GM18519 (cell line): ENCODE measurements around the gene ANKMY1.
"Not testable (repeated sequence)": the region's sequence is repeated elsewhere in the genome, so short reads cannot be mapped to it uniquely, and the experiment has no call there.

Experiments
- ATAC-seq: cut with Tn5 transposase; IDR thresholded peaks from one replicate; pipeline ENCODE4 v1.9.1; 2021; ENCODE audit warnings: mild to moderate bottlenecking, moderate library complexity; ENCODE audit not compliant: unreplicated experiment, low FRiP score

ANKMY1 gene

DNA sequence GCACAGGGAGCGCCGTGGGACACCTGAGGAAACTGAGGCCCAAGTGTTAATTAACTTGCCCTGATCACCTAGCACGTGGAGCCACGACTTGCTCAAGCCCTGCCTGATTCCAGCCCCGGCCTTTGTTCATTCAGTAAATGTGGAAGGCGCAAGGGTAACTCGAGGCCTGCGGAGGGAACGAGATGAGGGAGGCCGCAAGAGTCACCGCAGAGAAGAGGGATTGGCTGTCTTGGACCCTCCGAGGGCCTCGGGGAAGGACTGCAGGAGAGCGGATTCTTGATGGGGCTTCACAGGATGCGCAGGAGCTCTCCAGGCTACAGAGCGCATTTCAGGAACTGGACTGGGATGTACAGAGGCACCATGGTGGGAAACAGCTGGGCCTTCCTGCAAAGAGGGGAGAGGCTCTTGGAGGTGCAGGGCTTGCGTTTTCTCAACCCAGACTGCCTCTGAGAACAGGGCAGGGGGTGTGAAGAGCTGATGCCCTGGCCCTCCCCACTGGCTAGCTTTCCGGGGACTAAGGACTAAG lies 511 bp upstream of the ANKMY1 start:
- ATAC-seq: no peak

DNA sequence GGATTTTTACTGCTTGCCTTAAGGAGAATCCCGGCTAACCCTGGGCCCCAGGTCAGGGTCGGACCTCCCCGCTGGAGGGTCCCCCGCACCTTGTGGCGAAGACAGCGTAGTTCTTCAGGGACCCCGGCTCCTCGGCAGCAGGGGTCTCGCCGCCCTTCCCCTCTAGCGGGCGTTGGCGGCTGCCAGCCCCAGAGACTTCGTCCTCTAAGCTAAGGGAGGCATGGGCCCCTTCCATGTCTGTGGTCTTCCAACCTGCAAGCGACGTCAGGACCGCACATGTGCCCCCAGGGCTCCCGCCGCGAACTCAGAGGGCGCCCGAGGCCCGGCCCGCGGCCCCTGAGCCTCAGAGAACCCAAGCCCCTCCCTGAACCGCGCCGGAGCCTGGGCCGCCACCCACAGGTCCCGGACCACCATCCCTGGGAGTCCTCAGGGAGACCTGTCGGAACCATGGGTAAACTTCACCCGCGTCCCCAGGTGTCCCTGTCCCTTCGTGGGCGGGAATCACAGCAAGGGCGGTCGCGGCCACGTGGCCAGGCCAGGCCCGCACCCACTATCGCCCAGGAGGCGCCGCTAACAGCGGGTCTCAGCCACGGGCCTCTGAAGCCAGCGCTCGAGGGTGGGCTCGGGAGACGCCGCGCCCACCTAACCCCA lies 562 bp downstream of the ANKMY1 start:
- no peak for ATAC-seq

DNA sequence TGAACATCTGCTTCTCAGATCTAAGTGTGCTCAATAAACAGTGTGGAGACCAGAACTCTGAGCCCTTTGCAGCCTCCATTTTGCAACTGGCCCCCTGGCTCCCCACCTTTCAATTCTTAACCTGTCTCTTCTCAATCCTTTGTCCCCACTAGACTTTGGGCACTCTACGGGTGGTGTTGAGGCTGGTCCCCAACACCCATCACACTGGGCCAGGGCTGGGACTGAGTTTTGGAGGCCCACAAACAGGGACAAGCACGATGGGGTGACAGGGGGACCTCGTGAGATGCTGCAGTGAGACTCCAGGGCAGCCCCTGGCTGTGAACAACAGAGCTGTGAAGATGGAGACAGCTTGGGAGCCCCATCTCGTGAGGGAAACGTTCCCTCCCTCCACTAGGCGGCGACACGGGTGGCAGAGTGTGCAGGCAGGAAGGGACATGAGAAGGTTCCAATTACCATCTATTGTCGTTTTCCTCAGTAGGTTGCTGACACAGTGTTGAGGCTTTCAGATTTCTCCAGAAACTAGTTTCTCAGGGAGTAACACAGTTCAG lies 1.2 kb downstream of the ANKMY1 start:
- ATAC-seq: no peak

DNA sequence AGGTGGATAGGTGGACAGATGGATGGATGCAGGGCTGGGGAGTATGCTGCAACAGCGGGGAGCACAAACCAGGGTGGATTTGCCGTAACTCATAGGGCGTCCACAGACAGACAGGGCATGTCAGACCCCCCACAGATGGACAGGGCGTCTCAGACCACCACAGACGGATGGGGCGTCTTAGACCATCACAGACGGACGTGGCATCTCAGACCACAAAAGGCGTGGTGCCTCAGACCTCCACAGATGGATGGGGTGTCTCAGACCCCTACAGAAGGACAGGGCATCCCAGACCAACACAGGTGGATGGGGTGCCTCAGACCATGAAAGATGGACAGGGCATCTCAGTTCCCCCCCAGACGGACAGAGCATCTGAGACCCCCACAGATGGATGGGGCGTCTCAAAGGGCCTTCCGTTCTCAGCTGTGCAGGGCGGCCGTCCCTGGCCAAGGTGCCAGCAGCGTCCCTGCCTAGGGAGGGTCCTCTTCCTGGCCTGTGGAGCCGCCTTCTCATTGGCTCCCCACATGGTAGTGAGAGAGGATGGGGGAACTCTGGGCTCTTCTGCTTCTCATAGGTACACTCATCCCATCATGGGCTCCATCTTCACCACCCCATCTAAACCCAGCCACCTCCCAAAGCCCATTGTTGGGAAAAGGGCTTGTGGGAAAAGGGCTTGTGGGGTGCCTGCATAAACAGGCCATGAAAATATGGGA lies 2.1 kb downstream of the ANKMY1 start:
- ATAC-seq: no peak

- no peak for ATAC-seq
Observed at GRCh38 chr2:240554767-240555493, 2.9 kb downstream of the ANKMY1 start.

GRCh38 chr2:240553956-240554480 lies 3.8 kb downstream of the ANKMY1 start:
- no peak for ATAC-seq

GRCh38 chr2:240551811-240552210 lies 6.0 kb downstream of the ANKMY1 start:
- no peak for ATAC-seq

DNA sequence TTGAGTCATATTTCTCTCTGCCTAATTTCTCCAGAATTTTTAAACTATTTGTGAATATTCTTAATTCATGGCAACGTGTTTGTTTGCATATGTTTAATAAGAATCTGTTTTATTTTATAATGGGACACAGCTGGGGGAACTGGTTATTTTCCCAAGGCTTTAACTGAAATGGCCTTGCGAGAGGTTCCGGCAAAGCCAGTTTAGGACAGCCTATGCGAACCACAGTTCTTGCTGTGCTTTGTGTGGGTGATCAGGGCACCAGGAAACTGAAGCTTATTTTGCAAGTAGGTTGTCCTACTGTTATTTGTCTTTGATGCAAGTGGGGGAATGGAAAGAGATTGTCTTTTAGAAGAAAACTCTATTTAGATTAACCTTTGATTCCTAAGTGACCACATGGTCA lies 6.5 kb downstream of the ANKMY1 start:
- no peak for ATAC-seq

GRCh38 chr2:240539906-240540305 lies 17.9 kb downstream of the ANKMY1 start:
- ATAC-seq: no peak

DNA sequence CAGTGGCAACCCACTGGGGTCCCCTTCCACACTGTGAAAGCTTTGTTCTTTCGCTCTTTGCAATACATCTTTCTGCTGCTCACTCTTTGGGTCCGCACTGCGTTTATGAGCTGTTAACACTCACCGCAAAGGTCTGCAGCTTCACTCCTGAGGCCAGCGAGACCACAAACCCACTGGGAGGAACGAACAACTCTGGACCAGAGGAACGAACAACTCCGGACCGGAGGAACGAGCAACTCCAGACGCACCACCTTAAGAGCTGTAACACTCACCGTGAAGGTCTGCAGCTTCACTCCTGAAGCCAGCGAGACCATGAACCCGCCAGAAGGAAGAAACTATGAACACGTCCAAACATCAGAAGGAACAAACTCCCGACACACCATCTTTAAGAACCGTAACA lies 18.7 kb downstream of the ANKMY1 start:
- ATAC-seq: not testable (repeated sequence)

- no peak for ATAC-seq
Observed at GRCh38 chr2:240538031-240538780, 19.6 kb downstream of the ANKMY1 start.

- no peak for ATAC-seq
Observed at GRCh38 chr2:240532031-240532775, 25.6 kb downstream of the ANKMY1 start.

GRCh38 chr2:240531038-240531437 lies 26.8 kb downstream of the ANKMY1 start:
- no peak for ATAC-seq

GRCh38 chr2:240530181-240530580 lies 27.6 kb downstream of the ANKMY1 start:
- ATAC-seq: no peak

DNA sequence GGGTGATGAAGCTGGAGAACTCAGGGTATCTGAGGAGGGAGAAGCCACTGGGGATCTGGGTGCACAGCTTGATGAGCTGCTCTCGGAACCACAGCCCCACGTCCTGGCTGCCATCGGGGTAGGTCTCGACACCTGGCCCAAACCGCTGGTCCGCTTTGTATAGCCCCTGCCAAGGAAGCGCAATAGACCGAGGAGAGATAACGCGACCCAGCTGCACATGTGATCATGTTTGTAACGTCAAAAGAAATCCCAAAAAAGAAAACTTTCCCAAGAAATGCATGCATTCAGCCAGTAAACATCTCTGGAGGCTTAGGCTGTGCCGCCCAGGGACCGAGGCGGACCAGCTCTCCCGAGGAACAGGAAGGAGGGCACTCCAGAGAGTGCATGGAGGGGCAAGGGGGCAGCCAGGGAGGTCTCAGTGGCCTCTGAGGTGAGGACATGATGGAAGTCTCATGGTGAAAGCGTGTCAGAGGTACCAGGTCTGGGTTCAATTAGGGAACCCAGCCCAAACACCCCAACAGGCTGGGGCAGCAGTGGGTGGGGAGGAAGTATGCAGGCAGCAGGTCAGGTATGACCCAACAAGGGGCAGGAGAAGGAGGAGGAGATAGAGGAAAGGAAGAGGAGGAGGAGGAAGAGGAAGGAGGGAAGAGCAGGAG lies 28.3 kb downstream of the ANKMY1 start:
- no peak for ATAC-seq

- no peak for ATAC-seq
Observed at GRCh38 chr2:240528406-240529040, 29.3 kb downstream of the ANKMY1 start.

- ATAC-seq: no peak
Observed at GRCh38 chr2:240527153-240527750, 30.5 kb downstream of the ANKMY1 start.

GRCh38 chr2:240526521-240526920 lies 31.3 kb downstream of the ANKMY1 start:
- ATAC-seq: no peak
